ENCODE results near the gene FBXL22. TPM values are rescaled to one million over a fixed set of nuclear protein-coding genes. Genes with fewer than 3 reads are reported as not detected.
A peak's percentile ranks its signal among the peaks of the same experiment; 100 is the strongest.

Gene FBXL22
- total and polyA plus RNA-seq, 4 donors: 0.83 to 3.0 (median 1.8) TPM

DNA sequence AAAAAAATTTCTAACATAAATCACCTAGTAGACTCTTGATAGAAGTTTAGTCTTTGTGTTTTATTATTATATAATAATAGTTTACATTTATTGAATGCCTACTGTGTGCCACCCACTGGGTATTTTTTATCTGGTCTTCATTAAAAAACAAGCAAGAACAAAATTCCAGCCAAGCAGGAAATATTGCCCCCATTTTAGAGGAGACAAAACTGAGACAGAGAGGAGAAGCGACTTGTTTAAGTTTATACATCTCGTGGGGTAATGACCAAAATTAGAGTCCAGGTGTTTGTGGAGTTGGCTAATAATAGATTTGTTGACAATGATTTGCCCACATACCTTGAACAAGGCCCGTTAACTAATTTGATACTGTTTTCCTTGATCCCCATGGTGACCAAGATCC is 33.1 kb upstream of the FBXL22 start:
- Histone ChIP-seq H3K4me1 (ENCODE audit: control insufficient read depth, insufficient read depth, low read length) (no peaks in the 10 kb centered on the region), H3K27ac (ENCODE audit: low read depth, low read length) (no peak overlapping the region), H3K27me3 (ENCODE audit: control insufficient read depth, insufficient read depth, low read length) (no peaks in the 10 kb centered on the region), H3K36me3 (ENCODE audit: control insufficient read depth, insufficient read depth, low read length) (peaks cover 20% of the 10 kb centered on the region), H3K9me3 (ENCODE audit: control insufficient read depth, insufficient read depth, low read length) (no peaks in the 10 kb centered on the region), H3K4me3 (ENCODE audit: low read depth, low read length) (no peak overlapping the region)
- DNase-seq (ENCODE audit: low read depth in 4 of 6, low spot score in 6 of 6): no peak
- WGBS (ENCODE audit: insufficient coverage): no CpG with 5 or more reads among the region's 3 CpGs

DNA sequence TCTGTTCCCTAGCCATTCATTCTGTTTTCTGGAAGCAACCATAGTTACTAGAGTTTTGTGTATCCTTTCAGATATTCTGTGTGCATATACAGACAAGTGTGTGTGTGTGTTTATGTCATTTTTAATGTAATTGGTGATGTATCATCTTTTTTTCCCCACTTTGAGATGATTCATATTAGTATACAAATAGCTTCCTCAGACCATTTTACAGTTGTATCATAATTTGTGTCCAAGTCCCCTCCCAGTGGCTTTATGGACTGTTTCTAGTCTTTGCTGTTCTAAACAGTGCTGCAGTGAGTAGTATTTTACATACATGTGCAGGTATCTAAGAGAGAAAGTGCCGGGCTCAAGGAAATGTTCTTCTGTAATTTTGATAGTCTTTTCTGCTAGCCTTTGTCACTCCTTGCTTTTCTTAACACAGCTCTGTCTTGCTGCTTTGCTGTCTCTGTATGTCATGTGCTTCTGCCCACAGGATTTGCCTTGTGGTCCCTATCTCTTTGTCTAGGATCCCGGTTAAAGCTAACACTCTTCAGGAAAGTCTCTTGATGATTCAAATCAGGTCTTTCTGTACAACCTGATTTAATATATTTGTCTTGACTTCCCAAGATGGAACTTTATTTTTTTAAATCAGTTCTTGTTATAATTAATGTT is 31.5 kb upstream of the FBXL22 start:
- H3K4me3 ChIP-seq (ENCODE audit: low read depth, low read length): no peak overlapping the region
- H3K4me1 ChIP-seq (ENCODE audit: control insufficient read depth, insufficient read depth, low read length): no peaks in the 10 kb centered on the region
- H3K27ac ChIP-seq (ENCODE audit: low read depth, low read length): no peak overlapping the region
- no peaks in the 10 kb centered on the region for H3K9me3 ChIP-seq (ENCODE audit: control insufficient read depth, insufficient read depth, low read length)
- no peak for DNase-seq (ENCODE audit: low read depth in 4 of 6, low spot score in 6 of 6)
- H3K27me3 ChIP-seq (ENCODE audit: control insufficient read depth, insufficient read depth, low read length): no peaks in the 10 kb centered on the region
- 100% methylated on average over 1 of the region's 2 CpGs for WGBS (ENCODE audit: insufficient coverage)
- H3K36me3 ChIP-seq (ENCODE audit: control insufficient read depth, insufficient read depth, low read length): peaks cover 19% of the 10 kb centered on the region

DNA sequence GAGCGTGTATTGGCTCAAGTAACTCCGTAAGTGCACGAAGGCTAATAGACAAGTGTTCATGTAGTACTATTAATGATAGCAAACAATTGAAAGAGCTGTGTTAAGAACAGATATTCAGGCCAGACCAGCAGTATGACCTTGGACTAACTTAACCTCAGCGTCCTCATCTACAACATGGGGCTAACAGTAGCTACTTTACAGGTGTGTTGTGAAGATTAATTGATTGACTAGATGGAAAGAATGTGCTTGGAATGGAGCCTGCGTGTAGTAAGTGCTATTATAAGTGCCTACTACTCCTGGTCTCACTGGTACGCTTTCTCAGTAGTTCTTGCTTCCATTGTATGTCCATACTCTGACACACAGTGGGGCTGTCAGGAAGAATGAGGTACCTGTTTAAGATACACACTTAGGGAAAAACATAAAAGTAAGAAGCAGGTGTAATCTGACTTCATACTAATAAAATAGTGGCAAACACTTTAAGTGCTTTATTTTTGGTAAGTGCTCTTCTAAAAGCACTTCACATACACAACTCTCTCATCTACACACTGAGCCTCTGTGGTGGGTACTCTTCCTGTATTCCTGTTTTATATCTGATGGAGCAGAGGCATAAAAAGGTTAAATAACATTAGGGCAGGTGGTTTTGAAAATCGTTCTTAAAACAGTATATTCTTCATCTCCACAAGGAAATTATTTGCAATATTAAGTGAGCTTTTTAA is 24.3 kb upstream of the FBXL22 start:
- H3K27ac ChIP-seq (ENCODE audit: low read depth, low read length): no peak overlapping the region
- H3K9me3 ChIP-seq (ENCODE audit: control insufficient read depth, insufficient read depth, low read length): no peaks in the 10 kb centered on the region
- H3K4me1 ChIP-seq (ENCODE audit: control insufficient read depth, insufficient read depth, low read length): no peaks in the 10 kb centered on the region
- no peak for DNase-seq (ENCODE audit: low read depth in 4 of 6, low spot score in 6 of 6)
- H3K27me3 ChIP-seq (ENCODE audit: control insufficient read depth, insufficient read depth, low read length): no peaks in the 10 kb centered on the region
- peaks cover 9% of the 10 kb centered on the region for H3K36me3 ChIP-seq (ENCODE audit: control insufficient read depth, insufficient read depth, low read length)
- no peak overlapping the region for H3K4me3 ChIP-seq (ENCODE audit: low read depth, low read length)
- no CpG with 5 or more reads among the region's 7 CpGs for WGBS (ENCODE audit: insufficient coverage)

DNA sequence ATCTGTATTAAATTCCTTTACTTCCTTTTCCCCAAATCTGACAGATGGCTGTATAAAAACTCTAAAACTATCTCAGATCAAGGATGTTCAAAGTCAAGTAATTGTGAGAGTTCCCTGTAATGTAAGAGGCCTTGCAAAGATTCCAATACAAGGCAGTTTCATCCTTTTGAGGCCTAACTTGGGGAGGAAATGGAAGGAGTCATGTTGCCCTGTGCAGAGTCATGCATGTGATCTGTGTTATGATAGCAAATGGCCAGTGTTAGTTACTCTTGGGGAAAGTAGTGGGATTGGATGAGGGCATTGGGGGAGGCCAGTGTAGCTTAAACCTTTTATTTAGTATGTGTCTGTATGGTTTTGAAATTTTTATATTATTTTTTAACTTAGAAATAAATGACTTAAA is 23.7 kb upstream of the FBXL22 start:
- peaks cover 9% of the 10 kb centered on the region for H3K36me3 ChIP-seq (ENCODE audit: control insufficient read depth, insufficient read depth, low read length)
- H3K4me3 ChIP-seq (ENCODE audit: low read depth, low read length): no peak overlapping the region
- H3K27ac ChIP-seq (ENCODE audit: low read depth, low read length): no peak overlapping the region
- H3K4me1 ChIP-seq (ENCODE audit: control insufficient read depth, insufficient read depth, low read length): no peaks in the 10 kb centered on the region
- H3K9me3 ChIP-seq (ENCODE audit: control insufficient read depth, insufficient read depth, low read length): no peaks in the 10 kb centered on the region
- no peaks in the 10 kb centered on the region for H3K27me3 ChIP-seq (ENCODE audit: control insufficient read depth, insufficient read depth, low read length)
- no peak for DNase-seq (ENCODE audit: low read depth in 4 of 6, low spot score in 6 of 6)

DNA sequence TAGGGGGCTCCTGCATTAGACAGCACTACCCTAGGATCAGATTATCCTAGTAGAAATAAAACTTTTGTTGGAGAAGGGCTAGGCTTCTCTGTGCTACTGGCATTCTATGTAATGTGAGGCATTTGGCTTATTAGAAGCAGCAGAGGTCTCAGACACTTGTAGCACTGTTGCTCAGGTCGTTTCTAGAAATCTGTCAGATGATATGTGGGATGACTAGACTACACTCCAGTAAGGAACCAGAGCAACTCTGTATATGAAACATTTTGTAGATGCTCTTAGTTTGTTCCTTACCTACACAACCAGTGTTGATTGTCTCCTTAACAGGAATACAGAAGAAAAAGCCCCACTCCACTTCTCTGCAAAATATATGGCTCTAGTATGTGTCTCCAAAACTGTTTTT is 21.9 kb upstream of the FBXL22 start:
- H3K27ac ChIP-seq (ENCODE audit: low read depth, low read length): no peak overlapping the region
- no peaks in the 10 kb centered on the region for H3K9me3 ChIP-seq (ENCODE audit: control insufficient read depth, insufficient read depth, low read length)
- no peaks in the 10 kb centered on the region for H3K27me3 ChIP-seq (ENCODE audit: control insufficient read depth, insufficient read depth, low read length)
- peaks cover 6% of the 10 kb centered on the region for H3K36me3 ChIP-seq (ENCODE audit: control insufficient read depth, insufficient read depth, low read length)
- no peak overlapping the region for H3K4me3 ChIP-seq (ENCODE audit: low read depth, low read length)
- no peak for DNase-seq (ENCODE audit: low read depth in 4 of 6, low spot score in 6 of 6)
- no peaks in the 10 kb centered on the region for H3K4me1 ChIP-seq (ENCODE audit: control insufficient read depth, insufficient read depth, low read length)
- WGBS (ENCODE audit: insufficient coverage): no CpG with 5 or more reads among the region's 1 CpG

GRCh38 chr15:63576441-63576840 is 20.7 kb upstream of the FBXL22 start:
- no peak for DNase-seq (ENCODE audit: low read depth in 4 of 6, low spot score in 6 of 6)
- no peaks in the 10 kb centered on the region for H3K27me3 ChIP-seq (ENCODE audit: control insufficient read depth, insufficient read depth, low read length)
- peaks cover 5% of the 10 kb centered on the region for H3K36me3 ChIP-seq (ENCODE audit: control insufficient read depth, insufficient read depth, low read length)
- H3K27ac ChIP-seq (ENCODE audit: low read depth, low read length): peak overlapping the region; percentile 61
- H3K9me3 ChIP-seq (ENCODE audit: control insufficient read depth, insufficient read depth, low read length): no peaks in the 10 kb centered on the region
- WGBS (ENCODE audit: insufficient coverage): 82% methylated on average over 1 of the region's 6 CpGs
- H3K4me3 ChIP-seq (ENCODE audit: low read depth, low read length): no peak overlapping the region
- no peaks in the 10 kb centered on the region for H3K4me1 ChIP-seq (ENCODE audit: control insufficient read depth, insufficient read depth, low read length)

DNA sequence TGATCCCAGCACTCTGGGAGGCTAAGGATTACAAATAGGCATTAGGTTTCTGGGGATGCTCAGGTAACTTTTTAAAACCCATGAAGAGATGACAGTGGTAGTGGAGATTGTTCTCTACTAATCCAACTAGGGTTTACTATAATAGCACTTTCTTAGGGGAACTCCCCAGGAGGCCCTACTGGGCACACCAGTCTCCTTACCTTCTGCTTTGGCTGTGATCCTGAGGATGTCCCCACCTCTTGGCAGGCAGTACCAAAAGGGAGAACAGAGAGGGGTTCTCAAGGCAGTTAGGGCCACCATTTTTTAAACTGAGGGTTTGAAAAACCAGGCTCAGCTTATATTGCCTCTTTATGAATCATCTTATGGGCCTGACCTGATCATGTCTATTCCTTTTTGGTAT is 15.0 kb upstream of the FBXL22 start:
- H3K4me1 ChIP-seq (ENCODE audit: control insufficient read depth, insufficient read depth, low read length): no peaks in the 10 kb centered on the region
- no peak overlapping the region for H3K4me3 ChIP-seq (ENCODE audit: low read depth, low read length)
- H3K27me3 ChIP-seq (ENCODE audit: control insufficient read depth, insufficient read depth, low read length): no peaks in the 10 kb centered on the region
- peaks cover 12% of the 10 kb centered on the region for H3K36me3 ChIP-seq (ENCODE audit: control insufficient read depth, insufficient read depth, low read length)
- H3K27ac ChIP-seq (ENCODE audit: low read depth, low read length): no peak overlapping the region
- no peaks in the 10 kb centered on the region for H3K9me3 ChIP-seq (ENCODE audit: control insufficient read depth, insufficient read depth, low read length)
- no peak for DNase-seq (ENCODE audit: low read depth in 4 of 6, low spot score in 6 of 6)

GRCh38 chr15:63582718-63583426 is 14.3 kb upstream of the FBXL22 start:
- WGBS (ENCODE audit: insufficient coverage): 78% methylated on average over 1 of the region's 2 CpGs
- DNase-seq (ENCODE audit: low read depth in 4 of 6, low spot score in 6 of 6): peak in 1 of 6 donors; percentile 21
- Histone ChIP-seq H3K4me1 (ENCODE audit: control insufficient read depth, insufficient read depth, low read length) (no peaks in the 10 kb centered on the region), H3K4me3 (ENCODE audit: low read depth, low read length) (no peak overlapping the region), H3K36me3 (ENCODE audit: control insufficient read depth, insufficient read depth, low read length) (peaks cover 8% of the 10 kb centered on the region), H3K9me3 (ENCODE audit: control insufficient read depth, insufficient read depth, low read length) (no peaks in the 10 kb centered on the region), H3K27ac (ENCODE audit: low read depth, low read length) (no peak overlapping the region), H3K27me3 (ENCODE audit: control insufficient read depth, insufficient read depth, low read length) (no peaks in the 10 kb centered on the region)

DNA sequence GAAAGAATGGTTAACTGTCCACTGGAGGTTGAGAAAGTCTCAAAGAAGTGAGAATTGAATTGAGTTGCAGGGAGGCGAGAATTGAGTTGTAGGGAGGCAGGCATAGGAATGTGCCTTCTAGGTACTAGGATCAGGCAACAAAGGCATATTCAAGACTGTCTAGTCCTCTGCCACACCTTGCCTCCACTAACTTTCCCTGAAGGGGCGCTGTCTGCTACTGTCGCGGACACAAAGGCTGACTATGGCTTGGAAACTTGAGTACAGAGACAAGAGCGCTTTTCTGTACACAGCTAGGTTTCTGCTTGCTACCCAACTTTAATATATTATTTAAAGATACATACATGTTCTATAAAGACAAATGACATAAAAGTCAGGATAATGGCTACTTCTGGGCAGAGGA is 10.4 kb upstream of the FBXL22 start:
- Histone ChIP-seq H3K27me3 (ENCODE audit: control insufficient read depth, insufficient read depth, low read length) (no peaks in the 10 kb centered on the region), H3K4me1 (ENCODE audit: control insufficient read depth, insufficient read depth, low read length) (no peaks in the 10 kb centered on the region), H3K36me3 (ENCODE audit: control insufficient read depth, insufficient read depth, low read length) (peaks cover 14% of the 10 kb centered on the region), H3K4me3 (ENCODE audit: low read depth, low read length) (no peak overlapping the region), H3K27ac (ENCODE audit: low read depth, low read length) (no peak overlapping the region), H3K9me3 (ENCODE audit: control insufficient read depth, insufficient read depth, low read length) (no peaks in the 10 kb centered on the region)
- no peak for DNase-seq (ENCODE audit: low read depth in 4 of 6, low spot score in 6 of 6)
- WGBS (ENCODE audit: insufficient coverage): 89% methylated on average over 4 of the region's 5 CpGs

GRCh38 chr15:63587527-63587926 is 9.7 kb upstream of the FBXL22 start:
- DNase-seq (ENCODE audit: low read depth in 4 of 6, low spot score in 6 of 6): no peak
- H3K4me3 ChIP-seq (ENCODE audit: low read depth, low read length): no peak overlapping the region
- no peak overlapping the region for H3K27ac ChIP-seq (ENCODE audit: low read depth, low read length)
- peaks cover 15% of the 10 kb centered on the region for H3K36me3 ChIP-seq (ENCODE audit: control insufficient read depth, insufficient read depth, low read length)
- H3K4me1 ChIP-seq (ENCODE audit: control insufficient read depth, insufficient read depth, low read length): no peaks in the 10 kb centered on the region
- no CpG with 5 or more reads among the region's 2 CpGs for WGBS (ENCODE audit: insufficient coverage)
- no peaks in the 10 kb centered on the region for H3K9me3 ChIP-seq (ENCODE audit: control insufficient read depth, insufficient read depth, low read length)
- H3K27me3 ChIP-seq (ENCODE audit: control insufficient read depth, insufficient read depth, low read length): no peaks in the 10 kb centered on the region
